SU-DHL-6 (cell line): Measurements from ENCODE around the gene XYLB.

Source experiments
- H2AFZ ChIP-seq: fragments of 200-600 bp; sonication (generic); 2 replicates; pipeline ENCODE4 v1.6.1; 2014; ENCODE audit warnings: low read depth, mild to moderate bottlenecking, moderate library complexity, mixed read lengths, antibody characterized with exemption, low read length; ENCODE audit not compliant: severe bottlenecking
- H3F3A ChIP-seq: fragments of 200-600 bp; shearing (Covaris generic); 2 replicates; pipeline ENCODE4 v1.6.0; 2016; ENCODE audit warnings: antibody characterized with exemption, mild to moderate bottlenecking; ENCODE audit not compliant: insufficient read depth
- H3K27ac ChIP-seq: fragments of 200-600 bp; sonication (generic); 2 replicates; pipeline ENCODE4 v1.5.1; 2016; ENCODE audit warnings: low read depth, mild to moderate bottlenecking, low read length, moderate library complexity, mixed read lengths
- H3K27me3 ChIP-seq: fragments of 200-600 bp; sonication (generic), shearing (Covaris generic); 2 replicates; pipeline ENCODE4 v1.6.0; 2014; ENCODE audit warnings: mild to moderate bottlenecking, low read length
- H3K36me3 ChIP-seq: fragments of 200-600 bp; sonication (generic); 2 replicates; pipeline ENCODE4 v1.6.1; 2014; ENCODE audit warnings: mild to moderate bottlenecking, low read length, mixed read lengths
- H3K4me2 ChIP-seq: fragments of 300-600, 200-600 bp; shearing (Covaris generic), sonication (generic); 2 replicates; pipeline ENCODE4 v1.6.0; 2014; ENCODE audit warnings: low read length, low read depth, mild to moderate bottlenecking; ENCODE audit not compliant: poor library complexity, severe bottlenecking
- H3K4me3 ChIP-seq: fragments of 200-600 bp; sonication (generic); 2 replicates; pipeline ENCODE4 v1.5.1; 2014; ENCODE audit warnings: antibody characterized with exemption, low read length, mild to moderate bottlenecking, mixed read lengths; ENCODE audit not compliant: insufficient read depth, poor library complexity, severe bottlenecking
- H3K79me2 ChIP-seq: fragments of 200-600 bp; sonication (generic); 2 replicates; pipeline ENCODE4 v1.6.1; 2014; ENCODE audit warnings: mild to moderate bottlenecking, low read length, moderate library complexity; ENCODE audit not compliant: insufficient read depth
- H3K9ac ChIP-seq: fragments of 200-600 bp; sonication (generic); 2 replicates; pipeline ENCODE4 v1.7.0; 2014; ENCODE audit warnings: mild to moderate bottlenecking, low read length
- H3K9me2 ChIP-seq: fragments of 200-600 bp; sonication (generic); replicated peaks from 2 replicates; pipeline ENCODE4 v1.6.1; 2014; ENCODE audit warnings: low read length; ENCODE audit not compliant: insufficient read depth
- H3K9me3 ChIP-seq: fragments of 200-600 bp; sonication (generic); 2 replicates; pipeline ENCODE4 v1.6.1; 2014; ENCODE audit warnings: low read length, mixed read lengths; ENCODE audit not compliant: insufficient read depth
- H4K20me1 ChIP-seq: fragments of 200-600 bp; sonication (generic); 2 replicates; pipeline ENCODE4 v1.6.1; 2014; ENCODE audit warnings: low read depth, mild to moderate bottlenecking, antibody characterized with exemption, low read length, moderate library complexity, mixed read lengths
- CTCF ChIP-seq: fragments of 200-600 bp; sonication (generic); IDR thresholded peaks from one replicate; pipeline ENCODE4 v1.5.1; 2017; ENCODE audit warnings: antibody characterized with exemption, mild to moderate bottlenecking, low read length, moderate library complexity; ENCODE audit not compliant: insufficient read depth, poor library complexity, severe bottlenecking
- EZH2phosphoT487 ChIP-seq: fragments of 200-600 bp; sonication (generic), shearing (Covaris generic); conservative IDR thresholded peaks from 2 replicates; pipeline ENCODE4 v1.6.1; 2018; ENCODE audit warnings: mild to moderate bottlenecking, antibody characterized with exemption, low read length, moderate library complexity, mixed read lengths

Gene XYLB

DNA sequence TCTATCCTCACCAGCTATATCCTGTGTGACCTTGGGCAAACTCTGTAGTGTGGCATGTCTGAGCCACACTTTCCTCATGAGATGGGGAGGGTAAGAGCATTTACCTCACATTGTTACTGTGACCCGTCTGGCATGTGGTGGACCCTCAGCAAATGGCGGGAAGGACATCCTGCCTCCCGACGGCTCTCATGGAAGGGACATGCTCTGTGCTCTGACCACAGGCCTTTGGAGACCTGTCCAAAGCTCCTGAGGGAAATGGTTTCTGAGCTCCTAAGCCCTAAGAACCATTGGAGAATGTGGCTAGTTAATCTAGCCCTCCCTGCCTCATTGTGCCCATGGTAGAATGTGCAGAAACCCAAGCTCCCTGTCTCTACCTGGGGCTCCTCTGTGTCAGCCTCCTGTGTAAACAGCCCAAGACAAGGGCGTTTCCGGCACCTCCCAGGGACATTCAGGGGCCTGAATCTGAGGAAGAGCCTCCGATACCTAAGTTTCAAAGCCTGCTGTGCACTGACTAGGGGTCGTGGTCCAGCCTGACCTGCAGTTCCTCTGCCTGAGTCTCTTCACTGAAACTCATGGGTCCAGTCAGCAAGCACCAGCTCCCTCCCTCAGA lies 29.0 kb downstream of the XYLB start:
- Histone ChIP-seq H4K20me1 (no peaks in the 10 kb centered on the region), H3K79me2 (no peaks in the 10 kb centered on the region), H3K9me2 (no peaks in the 10 kb centered on the region), H2AFZ (no peak overlapping the region), H3F3A (no peaks in the 10 kb centered on the region), H3K4me3 (no peak overlapping the region), H3K36me3 (peaks cover 3% of the 10 kb centered on the region; the same call in 1 of the 2 replicates), H3K9ac (no peak overlapping the region), H3K27me3 (no peaks in the 10 kb centered on the region), H3K27ac (no peak overlapping the region), H3K4me2 (no peak overlapping the region), H3K9me3 (no peaks in the 10 kb centered on the region)
- no peak for TF ChIP-seq CTCF
- no peak for TF ChIP-seq EZH2phosphoT487

- Histone ChIP-seq H3K9ac (no peak overlapping the region), H3K36me3 (peaks cover 6% of the 10 kb centered on the region; the same call in 1 of the 2 replicates), H4K20me1 (no peaks in the 10 kb centered on the region), H3K4me2 (no peak overlapping the region), H2AFZ (no peak overlapping the region), H3K9me3 (no peaks in the 10 kb centered on the region), H3K27ac (no peak overlapping the region), H3K27me3 (no peaks in the 10 kb centered on the region), H3K4me3 (no peak overlapping the region), H3K79me2 (no peaks in the 10 kb centered on the region), H3K9me2 (no peaks in the 10 kb centered on the region), H3F3A (no peaks in the 10 kb centered on the region)
- TF ChIP-seq CTCF (no peak), EZH2phosphoT487 (no peak)
Measured at GRCh38 chr3:38376098-38376816, 29.7 kb downstream of the XYLB start.

GRCh38 chr3:38379201-38379770 lies 32.7 kb downstream of the XYLB start:
- H3K9me3 ChIP-seq = no peaks in the 10 kb centered on the region
- H2AFZ ChIP-seq = no peak overlapping the region
- H3K36me3 ChIP-seq = peaks cover 6% of the 10 kb centered on the region; the same call in 1 of the 2 replicates

More at GRCh38 chr3:38379201-38379770, 32.7 kb downstream of the XYLB start:
- H3K9ac ChIP-seq = no peak overlapping the region
- H3K4me3 ChIP-seq = no peak overlapping the region
- H3F3A ChIP-seq = no peaks in the 10 kb centered on the region
- H3K79me2 ChIP-seq = no peaks in the 10 kb centered on the region
- no peaks in the 10 kb centered on the region for H4K20me1 ChIP-seq
- H3K9me2 ChIP-seq = no peaks in the 10 kb centered on the region
- H3K4me2 ChIP-seq = no peak overlapping the region
- H3K27me3 ChIP-seq = no peaks in the 10 kb centered on the region
- TF ChIP-seq EZH2phosphoT487 (no peak), CTCF (no peak)
- no peak overlapping the region for H3K27ac ChIP-seq
